HepG2 (cell line): Measurements from ENCODE around the gene SEPHS2. TPM values are rescaled to one million over a fixed set of nuclear protein-coding genes. Genes with fewer than 3 reads are reported as not detected.

Experiments
- ATAC-seq: fragments of 200-7000 bp; cut with Tn5 transposase; 3 replicates; pipeline ENCODE4 v1.9.1; 2020; ENCODE audit warnings: mild to moderate bottlenecking, moderate library complexity
- BruUV-seq: library from RNA; stranded (reverse); fragments of 400-500 nt; replicated peaks from 2 replicates; lab custom pipeline; 2021; lab: Mats Ljungman, UMichigan
- CTCF ChIA-PET: fragments of 300-600 bp; formaldehyde crosslinking; extraction: SDS; loops from one replicate; lab custom pipeline; 2021; ENCODE audit warnings: low total read pairs, inconsistent platforms, low intra/inter-chr PET ratio; lab: Yijun Ruan, JAX
- POLR2A ChIA-PET: fragments of 350-600 bp; sonication (Branson Sonifier 250); formaldehyde crosslinking; loops from one replicate; lab custom pipeline; 2020; ENCODE audit warnings: antibody characterized with exemption, inconsistent platforms; lab: Yijun Ruan, JAX
- DNase-seq: peaks from one replicate; pipeline ENCODE4 v3.0.0-alpha.2; 2015; ENCODE audit warnings: low spot score
- FAIRE-seq: peaks from 3 replicates; lab custom pipeline; 2011; peaks lifted over from hg19 to GRCh38; lab: Jason Lieb, UNC
- H2AFZ ChIP-seq: one replicate; pipeline ENCODE4 v1.6.1; 2011; ENCODE audit warnings: low read length, inconsistent platforms
- H3K27ac ChIP-seq: fragments of 300-600 bp; 3 replicates; pipeline ENCODE4 v1.8.0; 2011; ENCODE audit warnings: mixed run types, mild to moderate bottlenecking, mixed read lengths, low read length, inconsistent platforms; ENCODE audit not compliant: insufficient read depth; ENCODE audit errors: extremely low read length
- H3K27me3 ChIP-seq, 2 experiments: fragments of 200-600 bp in 1 of 2; 2 replicates in 1 of 2; 3 replicates in 1 of 2; pipeline versions ENCODE4 v1.6.0 to v1.8.0; 2011; ENCODE audit warnings: low read length in 2 of 2, mild to moderate bottlenecking in 2 of 2, moderate library complexity in 2 of 2, inconsistent platforms in 1 of 2; ENCODE audit not compliant: insufficient read depth in 2 of 2, control insufficient read depth in 1 of 2
- H3K36me3 ChIP-seq, 2 experiments: fragments of 200-600 bp in 1 of 2; replicated peaks in 1 of 2; 2 replicates in 1 of 2; 3 replicates in 1 of 2; pipeline versions ENCODE4 v1.5.1 to v1.8.0; 2011; ENCODE audit warnings: low read length in 2 of 2, inconsistent platforms in 1 of 2; ENCODE audit not compliant: insufficient read depth in 2 of 2, control insufficient read depth in 1 of 2
- H3K4me1 ChIP-seq: 2 replicates; pipeline ENCODE4 v1.5.1; 2012; ENCODE audit warnings: low read length, inconsistent platforms; ENCODE audit not compliant: insufficient read depth
- H3K4me2 ChIP-seq: 2 replicates; pipeline ENCODE4 v1.6.0; 2011; ENCODE audit warnings: low read depth, low read length, inconsistent platforms
- H3K4me3 ChIP-seq, 3 experiments: fragments of 200-600 bp in 1 of 3; sonication (generic), shearing (Covaris generic) in 1 of 3; replicated peaks in 1 of 3; 2 replicates each; pipeline ENCODE4 v1.5.1; 2011 to 2016; ENCODE audit warnings: low read length in 3 of 3, inconsistent platforms in 2 of 3, low read depth in 2 of 3, mild to moderate bottlenecking in 2 of 3, control low read depth in 1 of 3, mixed read lengths in 1 of 3; ENCODE audit not compliant: insufficient read depth in 1 of 3
- H3K79me2 ChIP-seq: one replicate; pipeline ENCODE4 v1.6.1; 2011; ENCODE audit warnings: low read length, inconsistent platforms; ENCODE audit not compliant: insufficient read depth
- H3K9ac ChIP-seq: 2 replicates; pipeline ENCODE4 v1.6.0; 2011; ENCODE audit warnings: mild to moderate bottlenecking, low read depth, low read length, inconsistent platforms; ENCODE audit not compliant: insufficient read depth
- H3K9me3 ChIP-seq: 2 replicates; pipeline ENCODE4 v1.5.1; 2012; ENCODE audit warnings: mild to moderate bottlenecking, low read length
- H4K20me1 ChIP-seq: 2 replicates; pipeline ENCODE4 v1.6.0; 2011; ENCODE audit warnings: inconsistent platforms, mild to moderate bottlenecking, low read length, moderate library complexity; ENCODE audit not compliant: insufficient read depth
- RELA ChIP-seq: sonication (generic); formaldehyde crosslinking; IDR thresholded peaks from 2 replicates; pipeline ENCODE4 v1.4.0; 2020; ENCODE audit warnings: missing genetic modification reagents
- ZFAT ChIP-seq: sonication (generic); formaldehyde crosslinking; conservative IDR thresholded peaks from 2 replicates; pipeline ENCODE4 v1.8.1; 2023; ENCODE audit warnings: missing genetic modification reagents, inconsistent platforms
- ZNF256 ChIP-seq: sonication (generic); formaldehyde crosslinking; conservative IDR thresholded peaks from 2 replicates; pipeline ENCODE4 v1.4.0; 2020; ENCODE audit warnings: missing genetic modification reagents
- ZSCAN31 ChIP-seq: sonication (generic); formaldehyde crosslinking; IDR thresholded peaks from 2 replicates; pipeline ENCODE4 v1.5.0; 2020; ENCODE audit warnings: low read depth, mild to moderate bottlenecking, missing genetic modification reagents
- WGBS: methylation state at CpG from one replicate; pipeline ENCODE4 v1.1.6; 2017; ENCODE audit warnings: low lambda C conversion rate; 5-methylcytosine and 5-hydroxymethylcytosine counted together
- in situ Hi-C: cut with HindIII; loops from 2 replicates; pipeline ENCODE4 v1.10.0; 2017; ENCODE audit warnings: low pct_unique_long_range_greater_than_20kb; ENCODE audit not compliant: extremely low pct_ligation_motif_present
- intact Hi-C: fragments of 100-400 bp; cut with micrococcal nuclease; formaldehyde crosslinking; loops from one replicate; pipeline ENCODE4 v1.10.0; 2022; ENCODE audit not compliant: unreplicated experiment
- polyA plus RNA-seq, 8 experiments: library from polyadenylated mRNA; depleted of rRNA in 3 of 8; stranded (reverse) in 7 of 8; unstranded in 1 of 8; fragments of >200 nt; fragmentation: Illumina TruSeq in 4 of 8; extraction: Trizol in 4 of 8; gene quantifications; 2 replicates each; pipeline versions ENCODE4 v1.2.1 to v1.2.3, GENCODE V29; 2011 to 2016; ENCODE audit warnings: low read depth in 4 of 8, missing spikeins in 1 of 8, mixed read lengths in 1 of 8; ENCODE audit not compliant: insufficient read depth in 1 of 8
- total RNA-seq, 5 experiments: library from RNA; depleted of rRNA; stranded (reverse); fragments of >200 nt; fragmentation: Illumina TruSeq; extraction: Trizol; gene quantifications; 2 replicates each; pipeline ENCODE4 v1.2.3, GENCODE V29; 2016; ENCODE audit warnings: low read depth in 1 of 5
- TF ChIP-seq, protein P1 (sequence below): sonication (generic); formaldehyde crosslinking; IDR thresholded peaks from 2 replicates; pipeline ENCODE4 v1.5.1; 2020; ENCODE audit warnings: missing genetic modification reagents, mild to moderate bottlenecking, borderline replicate concordance

SEPHS2 gene
- total and polyA plus RNA-seq, 2 of the 13 experiments (the other 11 are each of a cell fraction or from before 2014, with no cell fraction given) = 20.7 to 127 TPM

- TF ChIP-seq, protein P1, sequence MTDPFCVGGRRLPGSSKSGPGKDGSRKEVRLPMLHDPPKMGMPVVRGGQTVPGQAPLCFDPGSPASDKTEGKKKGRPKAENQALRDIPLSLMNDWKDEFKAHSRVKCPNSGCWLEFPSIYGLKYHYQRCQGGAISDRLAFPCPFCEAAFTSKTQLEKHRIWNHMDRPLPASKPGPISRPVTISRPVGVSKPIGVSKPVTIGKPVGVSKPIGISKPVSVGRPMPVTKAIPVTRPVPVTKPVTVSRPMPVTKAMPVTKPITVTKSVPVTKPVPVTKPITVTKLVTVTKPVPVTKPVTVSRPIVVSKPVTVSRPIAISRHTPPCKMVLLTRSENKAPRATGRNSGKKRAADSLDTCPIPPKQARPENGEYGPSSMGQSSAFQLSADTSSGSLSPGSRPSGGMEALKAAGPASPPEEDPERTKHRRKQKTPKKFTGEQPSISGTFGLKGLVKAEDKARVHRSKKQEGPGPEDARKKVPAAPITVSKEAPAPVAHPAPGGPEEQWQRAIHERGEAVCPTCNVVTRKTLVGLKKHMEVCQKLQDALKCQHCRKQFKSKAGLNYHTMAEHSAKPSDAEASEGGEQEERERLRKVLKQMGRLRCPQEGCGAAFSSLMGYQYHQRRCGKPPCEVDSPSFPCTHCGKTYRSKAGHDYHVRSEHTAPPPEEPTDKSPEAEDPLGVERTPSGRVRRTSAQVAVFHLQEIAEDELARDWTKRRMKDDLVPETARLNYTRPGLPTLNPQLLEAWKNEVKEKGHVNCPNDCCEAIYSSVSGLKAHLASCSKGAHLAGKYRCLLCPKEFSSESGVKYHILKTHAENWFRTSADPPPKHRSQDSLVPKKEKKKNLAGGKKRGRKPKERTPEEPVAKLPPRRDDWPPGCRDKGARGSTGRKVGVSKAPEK (CRISPR knock-in tag) = peak; percentile 69; the same call in 1 of the 2 replicates
- no peak for TF ChIP-seq ZFAT (CRISPR knock-in tag)
- no peak for TF ChIP-seq RELA (CRISPR knock-in tag)
These were observed 43.3 kb upstream of the SEPHS2 start (continued) for GRCh38 chr16:30488764-30489605.

DNA sequence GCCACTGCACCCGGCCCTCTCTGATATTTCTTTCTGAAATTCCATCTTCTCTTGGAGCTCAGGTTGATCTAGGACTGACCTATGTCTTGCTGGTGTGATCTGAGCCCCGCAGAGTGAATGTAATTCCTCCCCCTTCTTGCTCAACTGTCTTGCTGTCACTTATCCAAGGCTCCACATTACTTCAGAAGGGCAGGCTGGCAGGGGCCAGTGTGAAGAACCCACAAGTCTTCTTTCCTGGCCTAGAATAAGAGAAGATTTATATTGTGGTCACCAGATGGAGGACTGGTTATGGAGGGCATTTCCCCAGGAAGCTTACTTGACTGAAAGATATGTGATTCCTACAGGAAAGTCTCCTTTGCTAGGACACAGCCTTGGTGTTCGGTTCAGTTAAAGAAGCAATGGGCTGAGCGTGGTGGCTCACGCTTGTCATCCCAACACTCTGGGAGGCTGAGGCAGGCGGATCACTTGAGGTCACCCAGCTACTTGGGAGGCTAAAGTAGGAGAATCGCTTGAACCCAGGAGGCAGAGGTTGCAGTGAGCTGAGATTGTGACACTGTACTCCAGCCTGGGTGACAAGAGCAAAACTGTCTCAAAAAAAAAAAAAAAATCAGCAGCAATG is 40.3 kb upstream of the SEPHS2 start:
- in situ Hi-C loops = no loop called here
- Histone ChIP-seq H2AFZ (peak overlapping the region; percentile 15), H3K9me3 (no peaks in the 10 kb centered on the region), H3K9ac (no peak overlapping the region), H3K4me3 (no peak overlapping the region)
- ATAC-seq = no peak
- BruUV-seq = no TSS peak
- CTCF ChIA-PET = no interaction called here
- POLR2A ChIA-PET = no interaction called here
- intact Hi-C loops = no loop called here
- TF ChIP-seq ZSCAN31 (CRISPR knock-in tag) (0 out of 2 replicates have a peak, but pooled peaks have one; percentile 37), ZNF256 (CRISPR knock-in tag) (no peak)
- TF ChIP-seq, all 625 proteins: peak for 1
- no peak overlapping the region; the same call in 1 of the 2 replicates for H3K4me2 ChIP-seq
- 47% methylated on average over 7 of the region's 7 CpGs for whole genome bisulfite sequencing
- H3K27ac ChIP-seq = no peak overlapping the region
- DNase-seq (no peak), FAIRE-seq (no peak)
- no peaks in the 10 kb centered on the region for H4K20me1 ChIP-seq
- H3K27me3 ChIP-seq = 0 out of 5 replicates have a peak, but pooled peaks cover 0 to 4% of the 10 kb centered on the region in 2 experiments
- no peaks in the 10 kb centered on the region for H3K36me3 ChIP-seq
- H3K79me2 ChIP-seq = no peaks in the 10 kb centered on the region
- peaks cover 42% of the 10 kb centered on the region for H3K4me1 ChIP-seq
